HG03457 (cell line): Measurements from ENCODE around the gene SPOCK1.
"Not testable (repeated sequence)": the region's sequence is repeated elsewhere in the genome, so short reads cannot be mapped to it uniquely, and the experiment has no call there.

Experiments
- ATAC-seq: cut with Tn5 transposase; IDR thresholded peaks from one replicate; pipeline ENCODE4 v1.9.1; 2021; ENCODE audit warnings: moderate number of reproducible peaks; ENCODE audit not compliant: unreplicated experiment

SPOCK1 gene

DNA sequence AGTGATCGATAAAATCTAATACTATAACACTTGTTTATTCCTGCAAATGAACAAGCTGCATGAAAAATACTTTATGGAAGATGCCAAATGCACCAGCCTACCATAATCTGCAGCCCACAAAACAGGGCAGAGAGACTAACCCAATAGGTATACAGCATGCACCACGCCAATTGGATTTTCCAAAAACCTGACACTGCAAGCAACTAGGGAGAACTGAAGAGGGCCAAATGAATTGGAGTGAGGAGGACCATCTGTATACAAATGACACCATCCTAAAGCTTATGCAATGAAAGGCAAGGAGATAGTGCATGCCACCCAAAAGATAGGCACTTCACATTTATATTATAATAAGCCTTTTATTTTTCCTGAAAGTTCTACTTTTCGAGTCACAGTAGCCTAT lies 100.4 kb downstream of the SPOCK1 start:
- ATAC-seq: no peak

DNA sequence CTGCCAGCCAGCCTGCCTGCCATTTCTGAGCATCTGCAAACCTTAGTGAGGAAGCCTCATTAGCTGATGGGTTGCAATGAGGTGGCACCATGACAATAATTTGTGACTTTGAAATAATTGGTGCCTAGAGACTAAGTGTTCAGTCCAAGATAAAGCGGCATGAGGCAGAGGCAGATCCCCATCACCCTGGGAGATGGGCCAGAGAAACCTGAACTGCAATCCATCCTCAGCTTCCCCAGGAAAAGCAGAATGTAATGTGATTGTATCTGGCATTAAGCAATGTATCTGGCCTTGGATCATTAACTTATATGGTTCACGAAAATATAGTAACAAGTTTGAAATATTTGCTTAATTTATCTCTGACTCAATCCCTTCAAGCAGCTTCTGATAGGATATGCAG lies 101.0 kb downstream of the SPOCK1 start:
- no peak for ATAC-seq

DNA sequence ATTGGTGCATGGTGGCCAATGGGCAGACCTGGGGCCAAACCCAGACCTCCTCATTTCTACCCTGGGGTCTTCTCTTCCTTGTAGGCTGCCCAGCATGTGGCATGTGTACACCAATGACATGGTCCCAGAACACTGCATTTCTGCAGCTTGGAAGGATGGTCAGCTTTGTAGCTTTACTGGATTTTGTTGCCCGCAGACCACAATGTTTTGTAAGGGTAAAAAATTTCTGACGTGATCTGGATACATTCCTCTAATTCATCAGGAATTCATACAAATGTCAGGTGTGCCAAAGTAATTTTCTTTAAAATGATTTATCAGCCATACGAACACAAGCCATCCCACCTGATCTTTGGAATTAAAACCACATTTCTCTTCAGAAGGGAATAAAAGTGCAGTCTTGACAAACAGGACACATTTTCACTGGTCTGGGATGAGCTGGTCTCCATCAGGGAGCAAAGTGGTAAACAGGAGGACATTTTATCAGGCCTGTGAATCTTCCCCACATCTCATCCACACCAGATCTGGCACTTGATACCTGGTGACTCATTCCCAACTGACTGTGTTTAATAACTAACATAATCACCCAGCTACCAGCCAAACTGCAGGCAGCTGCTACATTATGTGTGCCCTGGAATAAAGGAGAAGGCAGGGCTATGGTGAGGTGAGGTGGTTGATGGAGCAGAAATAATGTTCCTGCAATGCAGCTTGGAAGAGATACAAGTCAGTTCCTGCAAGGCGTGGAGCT lies 103.9 kb downstream of the SPOCK1 start:
- no peak for ATAC-seq

DNA sequence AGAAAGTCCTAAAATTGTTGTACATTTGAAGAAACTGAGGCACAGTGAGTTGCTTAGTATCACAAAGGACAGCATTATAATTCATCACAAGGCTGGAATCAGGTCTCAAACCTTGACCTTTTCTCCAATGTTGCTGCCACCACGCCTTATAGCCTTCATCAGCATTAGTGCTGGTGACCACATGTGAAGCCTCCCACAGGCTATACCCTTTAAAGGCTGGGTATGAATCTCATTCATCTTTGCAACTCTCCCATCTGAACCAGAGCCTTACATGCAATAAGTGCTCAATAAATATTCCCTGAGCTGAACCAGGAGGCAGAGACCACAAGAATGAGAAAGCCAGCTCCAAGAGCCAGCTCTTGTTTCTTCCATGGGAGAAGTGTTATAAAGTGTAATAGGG lies 104.7 kb downstream of the SPOCK1 start:
- ATAC-seq: no peak

DNA sequence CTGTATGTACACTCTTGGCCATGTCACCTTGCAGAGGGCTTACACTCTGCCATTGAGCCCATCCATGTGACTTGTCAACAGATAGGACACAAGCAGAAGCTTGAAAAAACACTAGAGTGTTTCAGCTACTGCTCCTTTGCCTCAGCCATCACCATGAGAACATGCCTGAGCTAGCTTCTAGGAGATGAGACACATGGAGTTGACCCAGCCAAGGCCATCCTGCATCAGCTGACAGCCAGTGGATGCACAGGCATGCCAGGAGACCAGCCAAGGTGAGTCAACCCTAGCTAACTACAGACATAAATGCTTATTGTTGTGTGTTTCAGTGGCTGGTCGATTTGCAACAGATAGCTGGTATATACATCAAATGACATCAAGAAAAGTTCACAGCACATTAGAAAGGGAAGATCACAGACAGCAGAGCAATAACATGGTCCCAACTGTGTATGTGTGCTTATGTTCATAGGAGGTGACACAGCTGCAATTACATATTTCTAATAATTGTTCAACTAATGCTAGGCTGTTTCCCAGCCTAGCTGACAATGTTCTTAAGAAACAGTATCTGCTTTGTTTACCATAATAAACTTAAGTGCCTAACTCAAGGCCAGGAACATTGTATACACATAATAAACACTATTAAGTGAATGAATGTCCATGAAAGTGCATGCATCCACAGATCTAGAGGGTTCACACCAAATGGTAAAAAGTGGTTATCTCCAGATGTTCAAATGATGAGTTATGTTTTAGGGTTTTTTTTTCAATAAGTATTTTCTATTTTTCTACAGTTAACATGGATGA lies 105.7 kb downstream of the SPOCK1 start:
- no peak for ATAC-seq

DNA sequence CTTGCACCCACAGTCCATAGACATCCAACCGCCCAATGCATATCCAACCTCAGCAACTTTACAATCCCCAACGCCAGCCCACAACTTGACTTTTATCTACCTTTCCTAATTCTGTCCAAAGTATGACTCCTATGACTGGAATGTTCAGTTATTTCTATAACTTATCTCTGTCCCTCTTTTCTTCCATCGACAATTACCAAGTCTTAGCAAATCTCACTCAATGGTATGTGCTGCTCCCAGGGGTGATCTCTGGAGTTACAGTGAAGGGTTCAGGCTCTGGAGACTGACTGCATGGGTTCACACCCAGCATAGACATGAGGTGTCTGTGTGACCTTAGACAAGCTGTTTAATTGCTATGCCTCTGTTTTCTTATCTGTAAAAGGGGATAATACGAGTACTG lies 106.9 kb downstream of the SPOCK1 start:
- ATAC-seq: no peak

DNA sequence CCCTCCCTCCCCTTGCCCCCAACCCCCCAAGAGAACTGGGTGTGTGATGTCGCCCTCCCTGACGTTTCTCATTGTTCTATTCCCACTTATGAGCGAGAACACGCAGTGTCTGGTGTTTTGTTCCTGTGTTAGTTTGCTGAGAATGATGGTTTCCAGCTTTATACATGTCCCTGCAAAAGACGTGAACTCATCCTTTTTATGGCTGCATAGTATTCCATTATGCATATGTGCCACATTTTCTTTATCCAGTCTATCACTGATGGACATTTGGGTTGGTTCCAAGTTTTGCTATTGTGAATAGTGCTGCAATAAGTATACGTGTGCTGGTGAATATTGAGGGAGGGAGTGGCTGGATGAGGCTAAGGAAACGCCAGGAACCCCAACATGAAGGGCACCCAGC lies 108.1 kb downstream of the SPOCK1 start:
- not testable (repeated sequence) for ATAC-seq

DNA sequence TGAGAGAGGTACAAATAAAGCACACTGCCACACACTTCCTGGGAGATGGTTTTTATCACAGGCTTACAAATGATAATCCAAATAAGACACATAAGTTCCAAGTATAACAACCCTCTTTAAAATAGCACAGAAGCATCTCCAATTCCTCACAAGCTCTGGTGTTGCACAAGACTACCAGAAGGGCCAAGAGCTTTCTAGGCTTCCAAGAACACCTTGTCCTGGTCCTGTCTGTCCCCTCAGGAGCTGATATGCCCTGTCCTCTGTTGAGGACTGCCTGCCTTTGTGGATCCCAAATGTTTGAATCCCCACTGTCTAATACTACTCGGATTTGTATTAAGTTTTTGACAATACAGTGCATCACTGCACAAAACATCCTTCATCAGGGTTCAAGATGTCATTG lies 110.1 kb downstream of the SPOCK1 start:
- ATAC-seq: no peak

DNA sequence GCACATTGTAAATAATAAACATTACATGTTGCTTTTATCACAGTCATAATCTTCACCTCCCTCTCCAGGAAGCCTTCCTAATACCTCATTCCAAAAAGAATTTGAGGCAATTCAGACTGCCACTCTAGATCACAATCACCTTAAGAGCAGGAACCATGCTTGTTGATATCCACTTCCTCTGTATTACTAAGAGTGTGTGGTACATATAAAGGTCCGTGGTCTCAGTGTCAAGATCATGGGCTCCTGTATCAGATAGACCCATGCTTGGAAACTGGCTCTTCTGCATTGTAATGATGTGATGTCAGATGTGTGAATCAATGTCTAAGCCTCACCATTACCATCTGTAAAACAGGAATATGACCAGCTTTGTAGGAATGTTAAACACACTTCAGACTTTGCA lies 114.1 kb downstream of the SPOCK1 start:
- ATAC-seq: no peak

DNA sequence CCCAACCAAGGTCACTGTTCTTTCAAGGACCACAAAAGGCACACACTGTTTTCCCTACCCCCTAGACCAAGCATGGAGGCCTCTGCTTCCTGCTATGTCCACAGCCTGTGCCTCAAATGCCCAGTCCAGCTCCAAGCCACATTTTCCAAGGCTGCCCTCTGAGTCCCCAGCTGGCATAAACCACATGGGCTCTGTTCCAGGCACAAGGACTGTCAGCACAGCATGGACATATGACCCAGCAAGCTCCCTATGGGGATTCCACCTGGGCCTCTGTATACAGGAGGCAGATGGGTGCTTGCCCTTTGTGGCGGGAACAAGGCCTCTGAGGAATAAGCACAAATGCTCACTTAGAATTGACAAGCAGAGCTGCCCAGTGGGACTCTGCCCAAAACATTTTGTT lies 115.2 kb downstream of the SPOCK1 start:
- ATAC-seq: no peak

DNA sequence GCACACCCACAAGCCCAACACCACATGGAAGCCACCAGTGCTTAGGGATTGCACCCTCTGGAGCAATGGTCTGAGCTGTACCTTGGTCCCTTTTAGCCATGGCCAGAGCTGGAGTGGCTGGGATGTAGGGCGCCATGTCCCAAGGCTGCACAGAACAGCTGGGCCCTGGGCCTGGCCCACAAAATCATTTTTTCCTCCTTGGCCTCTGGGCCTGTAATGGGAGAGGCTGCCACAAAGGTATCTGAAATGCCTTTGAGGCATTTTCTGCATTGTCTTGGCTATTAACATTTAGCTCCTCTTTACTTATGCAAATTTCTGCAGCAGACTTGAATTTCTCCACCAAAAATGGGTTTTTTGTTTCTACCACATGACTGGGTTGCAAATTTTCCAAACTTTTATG lies 117.6 kb downstream of the SPOCK1 start:
- ATAC-seq: no peak

DNA sequence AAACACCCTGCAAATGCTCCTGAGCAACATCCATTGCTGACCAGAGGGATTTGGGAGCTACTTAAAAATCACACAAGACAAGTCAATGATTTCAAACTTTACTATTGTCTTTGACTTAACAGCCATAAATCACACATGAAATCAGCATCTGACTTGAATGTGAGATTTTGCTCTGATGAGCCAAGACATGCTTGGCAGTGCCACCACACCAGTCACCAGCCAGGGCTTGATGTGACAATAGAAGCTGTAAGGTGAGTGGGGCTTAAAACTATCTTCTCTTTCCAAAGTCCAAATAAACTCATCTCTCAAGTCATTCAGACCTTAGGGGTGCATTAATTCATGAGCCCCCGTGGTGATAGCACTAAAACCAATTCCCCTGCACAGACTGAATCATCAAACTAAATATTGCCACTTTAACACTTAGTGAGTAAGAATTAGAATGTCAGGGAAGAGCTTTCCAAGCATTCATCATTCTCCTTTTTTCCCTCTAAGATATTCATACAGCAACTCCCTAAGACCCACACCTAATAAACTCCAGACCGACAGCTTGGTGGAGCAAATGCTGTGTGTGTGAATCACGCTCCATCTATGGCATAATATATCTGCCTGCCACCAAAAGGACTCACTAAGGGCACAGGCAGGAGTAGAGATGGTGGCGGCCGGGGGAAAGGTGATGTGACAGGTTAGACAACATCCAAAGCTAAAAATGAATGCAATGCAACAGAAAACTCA lies 119.4 kb downstream of the SPOCK1 start:
- no peak for ATAC-seq

DNA sequence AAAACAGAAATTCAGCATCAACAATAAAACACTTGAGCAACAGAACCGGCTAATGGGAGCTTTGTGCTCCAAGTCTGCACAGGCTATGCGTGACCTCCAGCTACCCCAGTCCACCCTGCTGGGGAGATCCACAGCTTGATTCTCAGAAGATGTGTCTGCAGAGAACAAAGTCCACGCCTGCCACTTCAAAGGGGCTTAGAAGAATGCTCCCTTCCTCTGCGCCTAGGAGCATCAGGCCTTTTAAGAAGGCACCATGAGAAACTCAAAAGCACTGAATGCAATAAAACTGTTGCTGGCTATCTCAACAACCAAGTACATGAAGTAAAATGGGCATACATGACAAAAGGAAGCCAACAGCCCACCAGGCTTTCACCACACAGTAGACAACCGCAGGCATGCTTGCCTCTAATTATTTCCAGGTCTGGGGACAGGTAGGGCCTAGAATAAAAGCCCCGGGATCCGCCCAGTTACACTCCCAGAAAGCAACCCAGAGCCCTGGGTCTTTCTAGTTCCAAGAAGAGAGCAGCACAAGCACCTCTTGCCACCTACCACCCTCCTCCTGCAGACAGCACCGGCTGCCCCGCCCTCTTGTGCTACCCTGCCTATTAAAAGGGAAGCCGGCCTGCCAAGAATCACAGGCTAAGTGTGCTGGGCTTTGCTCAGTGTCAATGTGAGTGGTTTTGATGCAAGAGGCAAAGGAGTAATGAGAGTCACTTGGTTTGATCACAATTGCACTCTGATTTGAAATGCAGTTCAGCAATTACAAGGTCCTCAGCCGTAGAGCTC lies 123.2 kb downstream of the SPOCK1 start:
- ATAC-seq: no peak

DNA sequence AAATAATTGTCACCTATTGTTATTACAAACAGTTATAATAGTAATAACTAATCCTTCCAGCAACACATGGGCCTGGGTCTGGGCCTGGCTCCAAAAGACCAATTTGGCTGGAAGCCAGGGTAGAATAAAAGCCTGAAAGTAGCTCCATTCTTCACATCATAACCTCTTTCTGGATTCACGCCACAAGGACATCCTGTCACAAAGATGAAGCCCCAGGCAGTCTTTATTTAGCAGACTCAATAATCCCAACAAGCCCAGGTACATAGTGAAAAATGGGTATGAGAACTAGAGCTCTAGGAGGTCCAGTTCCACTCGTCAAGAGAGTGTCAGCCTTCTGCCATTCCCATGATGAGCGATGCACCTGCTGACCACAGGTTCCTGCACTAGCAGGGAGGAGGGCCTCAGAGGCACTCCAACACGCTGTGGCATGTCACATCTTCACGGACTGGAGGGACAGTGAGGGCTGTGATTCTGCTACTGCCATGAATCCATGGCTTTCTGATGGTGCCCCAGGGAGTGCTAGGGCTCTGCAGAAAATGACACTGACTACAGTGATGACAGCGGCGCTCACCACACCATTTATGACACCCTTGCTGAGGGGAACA lies 124.9 kb downstream of the SPOCK1 start:
- no peak for ATAC-seq

DNA sequence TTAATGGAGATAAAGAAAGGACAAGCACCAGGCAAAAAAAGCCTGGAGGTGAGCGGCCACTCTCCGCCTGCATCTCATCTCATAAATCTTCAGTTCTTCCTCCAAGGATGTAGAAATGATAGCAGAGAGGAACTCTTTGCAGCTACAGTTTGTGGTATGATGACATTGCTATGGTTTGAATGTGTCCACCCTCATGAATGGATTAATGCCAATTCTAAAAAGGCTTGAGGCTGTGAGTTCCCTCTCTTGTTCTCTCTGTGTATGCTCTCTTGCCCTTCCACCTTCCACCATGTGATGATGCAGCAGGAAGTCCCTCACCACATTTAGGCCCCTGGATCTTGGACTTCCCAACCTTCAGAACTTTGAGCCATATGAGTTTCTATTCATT lies 126.4 kb downstream of the SPOCK1 start:
- ATAC-seq: no peak

DNA sequence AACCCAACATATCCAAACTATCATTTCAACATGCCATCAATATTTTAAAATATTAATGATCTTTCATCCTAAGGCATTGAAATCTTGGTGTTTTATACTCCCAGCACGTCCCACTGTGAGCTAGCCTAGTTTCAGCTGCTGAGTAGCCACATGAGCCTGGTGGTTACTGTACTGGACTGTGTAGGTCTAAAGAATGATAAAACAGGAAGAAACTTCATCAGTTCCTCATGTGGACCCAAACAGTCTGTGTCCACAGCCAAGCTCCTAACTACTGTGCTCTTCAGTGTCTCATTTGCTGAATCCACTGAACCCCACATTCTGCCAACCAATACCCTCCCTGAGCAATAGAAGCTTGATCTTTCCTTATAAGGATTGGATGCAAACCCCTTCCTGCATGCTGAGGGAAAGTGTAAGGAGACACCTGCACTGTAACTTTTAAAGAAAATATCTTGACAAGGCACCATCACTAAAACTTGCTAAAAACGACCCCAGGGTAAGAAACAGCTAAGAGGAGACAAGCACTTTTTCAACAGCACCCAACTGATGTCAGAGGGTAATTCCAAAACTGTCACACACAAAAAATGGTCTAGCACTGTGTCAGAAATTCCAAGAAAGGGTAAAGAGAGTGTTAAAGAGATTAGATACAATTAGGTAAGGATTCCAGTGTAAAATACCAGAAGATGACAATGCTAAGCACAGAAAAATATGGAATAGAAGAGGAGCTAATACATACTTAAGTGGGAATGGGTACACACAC lies 126.9 kb downstream of the SPOCK1 start:
- ATAC-seq: no peak

DNA sequence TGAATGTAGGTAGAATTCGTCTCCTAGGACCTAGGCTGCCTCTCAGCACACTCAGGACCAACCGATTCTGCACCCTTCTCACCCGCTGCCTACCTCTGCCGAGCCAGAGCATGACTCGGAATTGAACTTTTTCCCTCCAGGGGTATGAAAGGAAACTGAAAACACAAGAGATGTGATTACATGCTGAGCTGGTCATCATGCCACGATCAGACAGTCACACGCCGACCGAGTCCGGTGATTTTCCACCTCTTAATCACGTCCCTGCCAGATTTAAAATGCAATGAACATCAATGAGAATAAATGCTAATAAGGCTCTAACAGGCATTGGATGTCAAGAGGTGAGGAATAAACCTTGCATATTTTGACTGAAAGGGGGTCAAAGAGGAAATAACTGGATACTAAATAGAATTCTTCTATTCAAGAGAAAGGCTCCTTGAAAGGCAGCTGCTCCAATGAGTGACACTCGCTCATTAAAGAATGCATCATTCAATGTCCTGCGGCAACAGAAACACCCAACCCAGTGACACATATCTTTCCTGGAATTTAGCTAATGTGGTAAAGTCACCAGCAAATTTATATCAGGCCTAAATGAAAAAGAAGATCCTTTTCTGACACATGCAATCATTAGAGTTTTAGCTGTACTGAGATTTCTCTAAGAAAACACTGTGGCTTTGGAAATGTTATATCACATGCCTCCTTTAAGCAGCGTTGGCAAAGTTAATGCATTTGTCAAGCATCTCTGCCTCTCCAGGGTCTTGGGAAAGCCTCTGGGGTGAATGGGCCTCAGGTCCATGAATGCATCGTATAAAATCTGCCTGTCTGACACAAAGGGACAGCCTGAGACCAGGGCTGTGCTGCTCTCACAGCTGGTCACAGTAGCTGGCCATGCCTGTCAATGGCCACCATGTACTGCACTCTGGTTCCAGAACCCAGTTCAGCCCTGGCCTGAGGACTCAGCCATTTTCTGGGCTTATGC lies 128.7 kb downstream of the SPOCK1 start:
- no peak for ATAC-seq

DNA sequence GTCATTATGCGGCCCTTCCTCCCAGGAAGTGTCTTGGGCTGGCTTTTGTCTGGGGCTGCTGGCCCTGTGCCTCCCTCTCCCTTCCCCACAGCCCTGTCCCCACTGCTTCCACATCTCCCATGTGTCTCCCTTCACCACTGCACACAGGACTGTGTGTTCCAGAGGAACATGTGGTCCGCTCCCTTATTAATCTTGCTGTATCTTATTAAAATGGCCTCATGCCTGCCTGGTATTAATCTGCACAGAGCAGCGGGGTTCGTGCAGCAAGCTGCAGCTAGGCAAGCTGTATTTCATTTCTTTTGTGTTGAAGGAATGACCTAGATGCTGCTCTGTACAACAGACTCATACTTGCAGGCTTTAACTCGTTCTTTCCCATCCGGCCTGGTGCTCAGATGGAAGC lies 130.5 kb downstream of the SPOCK1 start:
- no peak for ATAC-seq

DNA sequence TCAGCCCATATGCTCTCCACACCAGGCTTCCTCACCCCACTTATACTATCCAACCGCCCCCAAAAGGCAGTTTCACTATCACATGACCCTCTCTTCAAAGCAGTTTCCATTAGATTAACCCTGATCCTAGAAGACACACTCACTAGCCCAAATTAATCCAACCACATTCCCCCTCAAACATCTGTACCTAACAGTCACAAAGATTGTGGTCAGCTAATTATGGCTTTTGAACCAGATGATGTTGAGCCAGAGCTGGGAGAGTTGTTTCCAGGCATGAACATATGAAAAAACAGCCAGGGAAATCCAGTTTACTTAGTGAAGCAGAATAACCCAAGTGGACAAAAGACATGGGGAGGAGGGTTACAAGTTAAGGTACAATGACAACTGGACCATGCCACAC lies 131.2 kb downstream of the SPOCK1 start:
- no peak for ATAC-seq
